Spleen (tissue), 11 donors: ENCODE results near the gene DENND1A. TPM values are rescaled to one million over a fixed set of nuclear protein-coding genes. Genes with fewer than 3 reads are reported as not detected.

Experiments used
- DNase-seq: peaks from one replicate; pipeline ENCODE4 v3.0.0-alpha.2; 2020
- H3K27ac ChIP-seq, 8 donors: fragments of 200-600 bp; sonication (generic) in 7 of 8; 1 replicate in 4 of 8; 2 replicates in 4 of 8; pipeline versions ENCODE4 v1.5.0 to v1.8.0; 2016 to 2021; ENCODE audit warnings: inconsistent platforms in 4 of 8, mild to moderate bottlenecking in 4 of 8, moderate library complexity in 1 of 8
- H3K27me3 ChIP-seq, 7 donors: fragments of 200-600 bp; sonication (generic) in 6 of 7; replicated peaks in 1 of 7; 1 replicate in 4 of 7; 2 replicates in 3 of 7; pipeline versions ENCODE4 v1.5.0 to v1.8.0; 2016 to 2021; ENCODE audit warnings: inconsistent platforms in 3 of 7, mild to moderate bottlenecking in 1 of 7
- H3K36me3 ChIP-seq, 6 donors: fragments of 200-600 bp; sonication (generic) in 5 of 6; 1 replicate in 4 of 6; 2 replicates in 2 of 6; pipeline versions ENCODE4 v1.5.0 to v1.8.0; 2016 to 2021; ENCODE audit warnings: inconsistent platforms in 2 of 6
- H3K4me1 ChIP-seq, 6 donors: fragments of 200-600 bp; sonication (generic) in 5 of 6; 1 replicate in 3 of 6; 2 replicates in 3 of 6; pipeline versions ENCODE4 v1.5.0 to v1.8.0; 2016 to 2021; ENCODE audit warnings: inconsistent platforms in 3 of 6
- H3K4me3 ChIP-seq, 8 donors: fragments of 200-600 bp; sonication (generic) in 7 of 8; 1 replicate in 4 of 8; 2 replicates in 4 of 8; pipeline versions ENCODE4 v1.5.0 to v1.8.0; 2016 to 2021; ENCODE audit warnings: inconsistent platforms in 4 of 8, mild to moderate bottlenecking in 4 of 8, moderate library complexity in 2 of 8
- H3K9me3 ChIP-seq, 8 donors: fragments of 200-600 bp; sonication (generic) in 7 of 8; 1 replicate in 4 of 8; 2 replicates in 4 of 8; pipeline versions ENCODE4 v1.5.0 to v1.8.0; 2016 to 2021; ENCODE audit warnings: inconsistent platforms in 4 of 8
- POLR2A ChIP-seq, 3 donors: fragments of 450-650 bp; IDR thresholded peaks; one replicate each; pipeline ENCODE4 v1.5.1; 2017; ENCODE audit warnings: antibody characterized with exemption in 3 of 3, mild to moderate bottlenecking in 1 of 3
- POLR2AphosphoS5 ChIP-seq, 3 donors: sonication (generic); formaldehyde crosslinking; IDR thresholded peaks; one replicate each; pipeline ENCODE4 v1.5.1; 2017; ENCODE audit warnings: antibody characterized with exemption in 3 of 3
- WGBS, 5 donors: extraction: QIAGEN DNeasy Blood & Tissue Kit in 3 of 5; methylation state at CpG; one replicate each; pipeline versions ENCODE4 v1.1.5 to v1.1.7; 2013 to 2018; 5-methylcytosine and 5-hydroxymethylcytosine counted together
- intact Hi-C: fragments of 100-400 bp; cut with DNase I; formaldehyde crosslinking; loops from one replicate; pipeline ENCODE4 v1.15.0; 2023; ENCODE audit warnings: low total_unique reads
- polyA plus RNA-seq, 3 donors: library from polyadenylated mRNA; stranded (reverse); fragments of 200-250 nt; gene quantifications; one replicate each; pipeline ENCODE4 v1.2.1, GENCODE V29; 2013
- total RNA-seq, 7 donors: library from RNA; depleted of rRNA in 3 of 7; stranded (reverse); fragments of >200 nt in 3 of 7; fragmentation: NEBNext Ultra II Directional in 4 of 7; extraction: Animal tissue kit (Norgen Biotek cat#: 25700) in 4 of 7; gene quantifications; one replicate each; pipeline versions ENCODE4 v1.1.0 to v1.2.1, GENCODE V29; 2016 to 2021
- TF ChIP-seq, protein P1 (sequence below), 11 experiments: fragments of 200-600 bp in 7 of 11; fragments of 450-650 bp in 4 of 11; sonication (generic) in 4 of 11; IDR thresholded peaks in 8 of 11; conservative IDR thresholded peaks in 3 of 11; 1 replicate in 7 of 11; 2 replicates in 4 of 11; pipeline versions ENCODE4 v1.4.0 to v1.8.0; 2016 to 2021; ENCODE audit warnings: antibody characterized with exemption in 11 of 11, inconsistent platforms in 4 of 11, mild to moderate bottlenecking in 1 of 11
- donor health status: healthy with polysubstance abuse.
- donor health status: DM: no; HTN: no; CAD: no; lungs with moderate emphysema.
- donor health status: DM: no; HTN: no; CAD: no.
- donor health status: Bipolar disorder and iron deficiency.
- donor health status: healthy.
- donor health status: DM: no; HTN: no; CAD: no.
- donor health status: DM: yes; HTN: yes; CAD: no.

Gene DENND1A
- total and polyA plus RNA-seq, 10 donors, result 5.4 to 59.3 (median 48.8) TPM

DNA sequence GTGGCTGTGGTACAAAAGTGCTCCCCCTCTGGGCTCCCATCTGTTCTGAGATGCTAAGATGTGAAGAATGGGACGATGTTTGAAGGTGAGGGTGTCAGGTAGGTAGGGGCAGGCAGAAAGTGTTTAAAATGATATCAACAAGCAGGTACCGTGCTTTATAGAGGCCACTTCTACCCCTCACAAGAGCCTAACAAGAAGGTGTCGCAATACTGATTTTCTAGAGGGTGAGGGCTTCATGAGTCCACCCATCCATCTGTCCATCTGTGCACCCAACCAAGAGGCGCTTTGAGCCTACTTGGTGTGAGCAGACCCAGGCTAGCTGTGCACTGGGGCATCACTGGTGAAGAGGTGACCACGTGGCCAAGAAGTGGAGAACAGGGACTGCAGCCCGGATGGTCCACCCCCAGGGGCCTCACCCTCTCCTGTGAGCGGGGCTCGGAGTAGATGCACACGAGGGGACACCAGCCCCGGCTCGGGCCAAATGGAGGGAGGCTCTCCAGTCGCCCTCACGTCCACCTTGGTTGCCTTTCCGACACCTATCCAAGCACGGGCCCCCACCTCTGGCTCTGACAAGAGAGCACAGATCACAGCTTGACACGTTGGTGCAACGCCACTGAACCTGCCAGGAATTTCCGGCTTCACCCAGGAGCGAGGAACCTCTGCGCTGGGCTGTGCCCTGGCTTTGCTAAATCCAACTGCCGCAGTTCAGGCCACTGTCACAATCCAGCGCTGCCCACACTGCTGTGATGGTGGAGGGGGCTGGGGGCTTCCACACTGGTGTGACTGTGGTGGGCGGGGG lies 539.4 kb downstream of the DENND1A start:
- TF ChIP-seq, protein P1, sequence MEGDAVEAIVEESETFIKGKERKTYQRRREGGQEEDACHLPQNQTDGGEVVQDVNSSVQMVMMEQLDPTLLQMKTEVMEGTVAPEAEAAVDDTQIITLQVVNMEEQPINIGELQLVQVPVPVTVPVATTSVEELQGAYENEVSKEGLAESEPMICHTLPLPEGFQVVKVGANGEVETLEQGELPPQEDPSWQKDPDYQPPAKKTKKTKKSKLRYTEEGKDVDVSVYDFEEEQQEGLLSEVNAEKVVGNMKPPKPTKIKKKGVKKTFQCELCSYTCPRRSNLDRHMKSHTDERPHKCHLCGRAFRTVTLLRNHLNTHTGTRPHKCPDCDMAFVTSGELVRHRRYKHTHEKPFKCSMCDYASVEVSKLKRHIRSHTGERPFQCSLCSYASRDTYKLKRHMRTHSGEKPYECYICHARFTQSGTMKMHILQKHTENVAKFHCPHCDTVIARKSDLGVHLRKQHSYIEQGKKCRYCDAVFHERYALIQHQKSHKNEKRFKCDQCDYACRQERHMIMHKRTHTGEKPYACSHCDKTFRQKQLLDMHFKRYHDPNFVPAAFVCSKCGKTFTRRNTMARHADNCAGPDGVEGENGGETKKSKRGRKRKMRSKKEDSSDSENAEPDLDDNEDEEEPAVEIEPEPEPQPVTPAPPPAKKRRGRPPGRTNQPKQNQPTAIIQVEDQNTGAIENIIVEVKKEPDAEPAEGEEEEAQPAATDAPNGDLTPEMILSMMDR (IDR thresholded peaks at IDR 0.05 in 8 of 11, conservative IDR thresholded peaks at IDR 0.05 in 3 of 11), result no peak
- TF ChIP-seq POLR2AphosphoS5 (IDR thresholded peaks at IDR 0.05) (peak in 1 of 3 donors; percentile 44), POLR2A (IDR thresholded peaks at IDR 0.05) (no peak)
- H3K36me3 ChIP-seq, result peaks cover 0 to 26% (median 0%) of the 10 kb centered on the region in 6 donors
- peaks cover 0 to 5% (median 0%) of the 10 kb centered on the region in 8 donors for H3K9me3 ChIP-seq
- H3K27me3 ChIP-seq, result no peaks in the 10 kb centered on the region
- H3K27ac ChIP-seq, result no peak overlapping the region
- no peak for DNase-seq
- H3K4me1 ChIP-seq, result peaks cover 0 to 17% (median 0%) of the 10 kb centered on the region in 6 donors
- 90 to 92% (median 91%) methylated on average over 20 to 23 of the region's 23 CpGs for WGBS, 5 donors
- H3K4me3 ChIP-seq, result no peak overlapping the region
- intact Hi-C loops, result no loop called here

DNA sequence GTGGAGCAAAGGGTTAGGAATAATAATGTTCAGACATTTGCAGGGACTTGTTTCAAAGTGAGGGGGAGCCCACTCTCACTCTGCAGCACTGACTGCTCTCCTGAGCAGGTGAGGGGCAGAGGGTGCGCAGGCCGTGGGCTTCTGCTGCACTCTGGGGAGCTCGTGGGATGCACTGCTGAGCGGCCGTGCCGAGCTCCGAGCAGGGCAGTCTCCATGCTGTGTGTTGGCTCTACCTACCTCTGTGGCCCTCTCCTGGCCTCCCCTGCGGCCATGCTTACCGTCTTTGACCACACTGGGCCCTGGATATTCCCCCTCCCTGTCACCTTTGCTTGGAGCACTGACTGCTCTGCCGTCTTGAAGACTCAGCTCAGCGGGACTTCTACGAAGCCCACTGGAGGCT lies 540.2 kb downstream of the DENND1A start:
- TF ChIP-seq, protein P1 (IDR thresholded peaks at IDR 0.05 in 8 of 11, conservative IDR thresholded peaks at IDR 0.05 in 3 of 11), result no peak
- TF ChIP-seq POLR2AphosphoS5 (IDR thresholded peaks at IDR 0.05) (peak in 2 of 3 donors; percentile 18 to 30), POLR2A (IDR thresholded peaks at IDR 0.05) (no peak)
- intact Hi-C loops, result no loop called here
- DNase-seq, result no peak
- Histone ChIP-seq H3K27me3 (no peaks in the 10 kb centered on the region), H3K9me3 (peaks cover 0 to 5% (median 0%) of the 10 kb centered on the region in 8 donors), H3K27ac (no peak overlapping the region), H3K4me1 (peaks cover 0 to 17% (median 0%) of the 10 kb centered on the region in 6 donors), H3K36me3 (peaks cover 0 to 19% (median 0%) of the 10 kb centered on the region in 6 donors), H3K4me3 (no peak overlapping the region)
- WGBS, 5 donors, result 79 to 88% (median 86%) methylated on average over 8 to 12 of the region's 12 CpGs

DNA sequence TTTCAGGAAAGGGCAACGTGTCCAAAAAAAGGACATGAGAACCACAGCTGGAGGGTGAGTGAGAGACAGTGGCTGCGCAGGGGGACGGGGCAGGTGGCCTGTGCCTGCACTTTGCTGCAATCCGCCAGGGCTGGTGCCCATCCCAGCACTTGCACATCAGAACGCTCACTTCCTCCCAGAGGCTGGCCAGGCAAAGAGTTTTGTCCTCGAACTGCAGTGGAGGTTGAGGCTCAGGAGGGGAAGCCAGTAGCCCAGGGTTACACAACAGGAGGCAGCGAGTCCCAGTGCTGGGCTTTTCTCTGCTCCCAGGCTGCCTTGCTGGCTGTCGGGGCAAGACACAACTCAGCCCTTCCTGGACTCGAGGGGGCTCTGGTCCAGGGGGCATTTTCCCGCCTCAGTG lies 540.9 kb downstream of the DENND1A start:
- peaks cover 0 to 5% (median 0%) of the 10 kb centered on the region in 8 donors for H3K9me3 ChIP-seq
- intact Hi-C loops, result no loop called here
- H3K27me3 ChIP-seq, result no peaks in the 10 kb centered on the region
- no peak overlapping the region for H3K4me3 ChIP-seq
- H3K4me1 ChIP-seq, result peaks cover 0 to 17% (median 0%) of the 10 kb centered on the region in 6 donors
- TF ChIP-seq, protein P1 (IDR thresholded peaks at IDR 0.05 in 8 of 11, conservative IDR thresholded peaks at IDR 0.05 in 3 of 11), result no peak
- TF ChIP-seq POLR2AphosphoS5 (IDR thresholded peaks at IDR 0.05), result peak in 1 of 3 donors; percentile 14
- peak; percentile 71 for DNase-seq
- WGBS, 5 donors, result 45 to 64% (median 55%) methylated on average over 6 to 10 of the region's 10 CpGs
- no peak overlapping the region for H3K27ac ChIP-seq
- H3K36me3 ChIP-seq, result peaks cover 0 to 21% (median 0%) of the 10 kb centered on the region in 6 donors

DNA sequence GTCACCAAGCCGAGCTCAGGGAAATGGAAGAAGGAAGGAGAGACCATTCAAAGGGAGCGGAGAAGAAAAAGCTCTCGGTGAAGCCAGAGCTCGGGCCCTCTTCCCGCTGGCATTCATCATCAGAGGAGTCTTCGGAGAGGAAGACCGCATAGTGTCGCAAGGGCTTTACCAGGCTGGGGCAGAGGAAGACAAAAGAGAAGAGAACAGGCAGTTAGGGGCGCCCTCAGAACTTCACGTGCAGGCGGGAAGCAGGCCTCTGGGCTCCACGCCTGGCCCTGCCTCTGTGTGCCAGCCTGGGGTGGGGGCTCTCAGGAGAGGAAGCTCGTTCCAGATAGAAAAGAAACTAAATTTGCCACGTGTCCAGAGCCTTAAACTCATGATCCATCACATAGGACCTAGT lies 542.2 kb downstream of the DENND1A start:
- peaks cover 0 to under 1% (median 0%) of the 10 kb centered on the region in 8 donors for H3K9me3 ChIP-seq
- TF ChIP-seq POLR2A (IDR thresholded peaks at IDR 0.05) (no peak), POLR2AphosphoS5 (IDR thresholded peaks at IDR 0.05) (no peak)
- TF ChIP-seq, protein P1 (IDR thresholded peaks at IDR 0.05 in 8 of 11, conservative IDR thresholded peaks at IDR 0.05 in 3 of 11), result no peak
- intact Hi-C loops, result no loop called here
- no peak overlapping the region for H3K27ac ChIP-seq
- peak; percentile 72 for DNase-seq
- 39 to 72% (median 61%) methylated on average over 14 of the region's 14 CpGs for WGBS, 5 donors
- H3K4me1 ChIP-seq, result peaks cover 0 to 17% (median 0%) of the 10 kb centered on the region in 6 donors
- H3K4me3 ChIP-seq, result no peak overlapping the region
- peaks cover 0 to 35% (median 12%) of the 10 kb centered on the region in 6 donors for H3K36me3 ChIP-seq
- no peaks in the 10 kb centered on the region for H3K27me3 ChIP-seq
